Measurements from ENCODE around the gene RGS13. TPM values are rescaled to one million over a fixed set of nuclear protein-coding genes. Genes with fewer than 3 reads are reported as not detected.

RGS13 gene
- total RNA-seq, 4 donors from 2014 or later, result 1.0 to 4.3 (median 2.5) TPM; not detected in 1

GRCh38 chr1:192620071-192620635 is 15.8 kb upstream of the RGS13 start:
- Histone ChIP-seq H3K4me1 (no peaks in the 10 kb centered on the region), H3K9me3 (no peaks in the 10 kb centered on the region), H3K36me3 (no peaks in the 10 kb centered on the region), H3K4me3 (no peak overlapping the region), H3K27ac (replicated peaks in 1 of 4) (no peak overlapping the region), H3K27me3 (no peaks in the 10 kb centered on the region)
- intact Hi-C loops (cut with DNase I), result no loop called here
- no peak for DNase-seq (ENCODE audit: extremely low spot score)
- no peak for TF ChIP-seq POLR2A (IDR thresholded peaks at IDR 0.05; ENCODE audit: low read depth)
- TF ChIP-seq CTCF (IDR thresholded peaks at IDR 0.05), result no peak
- no peak for TF ChIP-seq POLR2AphosphoS5 (IDR thresholded peaks at IDR 0.05)
- TF ChIP-seq EP300 (IDR thresholded peaks at IDR 0.05), result no peak

GRCh38 chr1:192626366-192627179 is 9.4 kb upstream of the RGS13 start:
- Histone ChIP-seq H3K9me3 (no peaks in the 10 kb centered on the region), H3K36me3 (no peaks in the 10 kb centered on the region), H3K4me1 (peaks cover 0 to 12% (median 0%) of the 10 kb centered on the region in 4 donors), H3K27ac (replicated peaks in 1 of 4) (no peak overlapping the region), H3K27me3 (no peaks in the 10 kb centered on the region), H3K4me3 (no peak overlapping the region)
- no peak for TF ChIP-seq POLR2AphosphoS5 (IDR thresholded peaks at IDR 0.05)
- no peak for TF ChIP-seq POLR2A (IDR thresholded peaks at IDR 0.05; ENCODE audit: low read depth)
- TF ChIP-seq CTCF (IDR thresholded peaks at IDR 0.05), result no peak
- TF ChIP-seq EP300 (IDR thresholded peaks at IDR 0.05), result no peak
- DNase-seq (ENCODE audit: extremely low spot score), result no peak
- intact Hi-C loops (cut with DNase I), result no loop called here
- 81% methylated on average over 3 of the region's 3 CpGs for WGBS

GRCh38 chr1:192627901-192628300 is 8.0 kb upstream of the RGS13 start:
- Histone ChIP-seq H3K9me3 (no peaks in the 10 kb centered on the region), H3K27ac (replicated peaks in 1 of 4) (no peak overlapping the region), H3K4me1 (peaks cover 0 to 12% (median 0%) of the 10 kb centered on the region in 4 donors), H3K4me3 (no peak overlapping the region), H3K27me3 (no peaks in the 10 kb centered on the region), H3K36me3 (no peaks in the 10 kb centered on the region)
- TF ChIP-seq CTCF (IDR thresholded peaks at IDR 0.05), result no peak
- no peak for TF ChIP-seq POLR2A (IDR thresholded peaks at IDR 0.05; ENCODE audit: low read depth)
- no peak for TF ChIP-seq EP300 (IDR thresholded peaks at IDR 0.05)
- no peak for TF ChIP-seq POLR2AphosphoS5 (IDR thresholded peaks at IDR 0.05)
- WGBS, result 91% methylated on average over 5 of the region's 5 CpGs
- intact Hi-C loops (cut with DNase I), result no loop called here
- no peak for DNase-seq (ENCODE audit: extremely low spot score)

- no peak for DNase-seq (ENCODE audit: extremely low spot score)
- Histone ChIP-seq H3K9me3 (no peaks in the 10 kb centered on the region), H3K4me3 (no peak overlapping the region), H3K36me3 (no peaks in the 10 kb centered on the region), H3K27ac (replicated peaks in 1 of 4) (no peak overlapping the region), H3K4me1 (peaks cover 0 to 12% (median 0%) of the 10 kb centered on the region in 4 donors), H3K27me3 (no peaks in the 10 kb centered on the region)
- TF ChIP-seq POLR2AphosphoS5 (IDR thresholded peaks at IDR 0.05) (no peak), POLR2A (IDR thresholded peaks at IDR 0.05; ENCODE audit: low read depth) (no peak), CTCF (IDR thresholded peaks at IDR 0.05) (no peak), EP300 (IDR thresholded peaks at IDR 0.05) (no peak)
- WGBS, result 95% methylated on average over 1 of the region's 1 CpG
- intact Hi-C loops (cut with DNase I), result no loop called here
Measured at GRCh38 chr1:192628396-192629057, 7.4 kb upstream of the RGS13 start.
